GM21447 (cell line): ENCODE measurements around the gene PI4K2A.

Experiments used
- ATAC-seq: cut with Tn5 transposase; IDR thresholded peaks from one replicate; pipeline ENCODE4 v1.9.1; 2021; ENCODE audit not compliant: unreplicated experiment

The PI4K2A gene

DNA sequence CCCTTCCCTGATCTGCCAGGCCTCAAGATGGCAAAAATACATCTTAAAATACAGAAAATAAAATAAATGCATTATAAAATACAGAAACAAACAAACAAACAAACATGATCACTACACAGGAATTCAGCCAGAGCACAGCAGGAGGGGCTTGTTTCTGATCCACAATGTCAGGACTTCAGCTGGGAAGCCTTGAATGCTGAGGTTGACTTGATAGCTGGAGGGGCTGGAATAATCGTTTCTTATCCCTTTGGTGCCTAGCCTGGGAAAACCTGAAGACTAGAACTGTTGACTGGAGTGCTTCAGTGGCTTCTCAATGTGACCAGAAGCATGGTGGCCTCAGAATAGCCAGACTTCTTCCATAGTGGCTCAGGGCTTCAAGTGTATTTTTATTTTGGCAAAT, 63.9 kb downstream of the PI4K2A start:
- no peak for ATAC-seq

DNA sequence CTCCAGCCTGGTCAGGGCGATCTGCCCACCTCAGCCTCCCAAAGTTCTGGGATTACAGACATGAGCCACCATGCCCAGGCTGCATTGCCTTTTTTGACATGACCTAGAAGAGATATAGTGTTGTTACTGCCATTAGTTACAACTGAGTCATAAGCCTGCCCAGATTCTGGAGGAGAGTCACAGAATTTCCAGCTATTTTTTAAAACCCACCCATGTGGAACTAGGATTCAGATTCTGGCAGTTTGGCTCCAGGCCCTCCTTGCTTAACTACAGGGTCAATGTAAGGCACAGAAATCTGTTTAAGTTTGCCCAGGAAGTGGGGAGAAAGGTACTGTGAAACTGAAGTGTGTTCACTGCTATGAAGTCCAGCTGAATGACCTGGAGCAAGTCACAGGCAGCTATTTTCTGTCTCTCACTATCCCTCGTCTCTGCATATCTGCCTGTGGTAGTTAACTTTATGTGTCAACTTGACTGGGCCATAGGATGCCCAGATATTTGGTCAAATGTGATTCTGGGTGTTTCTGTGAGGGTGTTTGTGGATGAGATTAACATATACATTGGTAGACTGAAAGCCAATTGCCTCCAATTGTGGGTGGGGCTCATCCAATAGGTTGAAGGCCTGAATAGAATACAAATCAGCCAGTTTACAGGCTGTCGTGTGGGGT, 64.7 kb downstream of the PI4K2A start:
- no peak for ATAC-seq

DNA sequence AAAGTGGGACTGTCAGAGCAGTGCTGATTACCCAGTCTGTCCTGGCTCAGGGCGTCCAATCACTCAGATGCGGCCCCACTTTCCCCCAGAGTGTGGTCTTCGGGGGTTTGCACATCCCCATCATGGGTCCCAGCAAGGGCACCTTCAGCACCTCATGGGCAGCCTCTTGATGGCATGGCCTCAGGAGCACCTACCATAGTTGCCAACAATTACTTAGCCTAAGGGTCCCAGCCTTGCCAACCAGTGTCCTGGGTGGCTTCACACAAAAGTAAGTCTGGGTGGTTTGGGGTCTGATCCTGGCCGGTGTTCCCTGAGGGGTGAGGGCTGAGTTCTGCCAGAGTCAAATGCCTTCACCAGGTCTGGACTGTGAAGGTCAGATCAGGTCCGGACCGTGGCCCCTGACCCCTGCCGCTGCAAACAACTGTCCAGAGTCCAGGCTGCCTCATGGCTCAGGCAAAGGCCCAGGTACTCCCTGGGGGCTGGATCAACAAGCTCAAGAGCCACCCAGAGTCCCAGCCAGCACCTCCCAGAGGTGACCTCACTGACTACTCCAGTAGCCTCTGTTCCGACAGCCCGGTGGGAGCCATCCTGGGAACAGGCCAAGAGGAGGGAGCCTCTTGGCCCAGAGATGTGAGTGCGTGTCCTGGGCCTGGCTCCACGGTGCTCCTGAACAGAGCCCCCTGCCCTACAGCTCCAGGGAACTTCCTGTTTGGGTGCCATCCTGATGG, 66.8 kb downstream of the PI4K2A start:
- ATAC-seq = no peak

DNA sequence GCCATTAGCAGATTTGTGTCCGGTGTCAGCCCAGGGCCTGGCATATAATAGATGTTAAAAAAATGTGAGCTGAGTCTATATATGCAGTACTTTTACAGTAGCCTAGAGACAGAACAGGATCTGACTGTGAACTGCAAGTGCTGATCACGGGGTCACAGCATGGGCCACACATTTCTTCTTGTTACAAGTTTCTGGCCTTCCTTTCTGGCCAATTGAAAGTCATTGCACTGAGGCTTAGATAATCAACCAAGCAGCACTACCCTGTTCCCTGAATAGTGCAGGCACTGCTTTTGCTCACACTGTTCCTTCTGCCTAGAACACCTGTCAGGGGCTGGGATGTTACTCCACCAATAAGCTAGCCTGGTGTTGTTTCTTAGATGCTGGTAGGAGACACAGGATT, 67.7 kb downstream of the PI4K2A start:
- no peak for ATAC-seq

DNA sequence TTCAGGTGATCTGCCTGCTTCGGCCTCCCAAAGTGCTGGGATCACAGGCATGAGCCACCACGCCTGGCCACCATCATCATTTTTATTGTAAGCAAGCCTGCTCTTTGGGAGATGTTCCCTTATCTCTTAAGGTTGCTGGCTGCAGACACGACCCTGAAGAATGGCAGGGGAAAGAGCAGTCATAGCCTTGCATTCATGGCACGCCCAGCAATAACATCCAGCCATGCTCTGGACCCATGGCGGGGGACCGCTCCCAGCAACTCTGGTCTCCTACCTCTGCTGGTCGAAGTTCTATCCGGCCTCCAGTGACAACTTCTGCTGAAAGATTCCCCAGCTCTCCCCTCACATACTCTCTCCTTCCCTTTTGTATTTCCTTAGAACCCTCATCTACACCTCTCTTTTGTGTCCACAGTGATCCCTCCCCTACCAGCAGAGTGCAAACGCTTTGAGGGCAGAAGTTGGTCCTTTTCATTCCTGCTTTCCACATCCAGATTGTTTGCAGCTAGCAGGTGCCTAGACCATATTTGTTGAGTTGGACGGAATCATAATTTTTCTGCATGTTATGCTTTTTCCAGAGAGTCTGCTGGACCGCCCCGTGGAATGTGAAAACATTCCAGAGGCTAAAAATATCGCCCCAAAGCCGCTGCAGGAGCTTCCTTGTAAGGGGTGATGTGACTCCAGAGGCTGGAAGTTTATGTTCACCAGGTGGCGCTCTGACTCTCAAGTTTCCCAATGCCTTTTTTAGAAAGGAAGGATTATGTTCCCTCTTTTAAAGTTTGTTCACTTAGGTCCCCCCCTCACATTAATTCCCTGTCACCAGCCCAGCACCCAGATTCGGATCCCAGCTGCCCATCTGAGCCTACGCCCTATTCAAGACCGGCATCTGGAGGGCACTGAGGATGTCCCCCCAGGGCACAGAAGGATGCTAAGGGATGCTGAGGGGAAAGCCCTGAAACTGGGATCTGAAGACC, 68.8 kb downstream of the PI4K2A start:
- no peak for ATAC-seq

DNA sequence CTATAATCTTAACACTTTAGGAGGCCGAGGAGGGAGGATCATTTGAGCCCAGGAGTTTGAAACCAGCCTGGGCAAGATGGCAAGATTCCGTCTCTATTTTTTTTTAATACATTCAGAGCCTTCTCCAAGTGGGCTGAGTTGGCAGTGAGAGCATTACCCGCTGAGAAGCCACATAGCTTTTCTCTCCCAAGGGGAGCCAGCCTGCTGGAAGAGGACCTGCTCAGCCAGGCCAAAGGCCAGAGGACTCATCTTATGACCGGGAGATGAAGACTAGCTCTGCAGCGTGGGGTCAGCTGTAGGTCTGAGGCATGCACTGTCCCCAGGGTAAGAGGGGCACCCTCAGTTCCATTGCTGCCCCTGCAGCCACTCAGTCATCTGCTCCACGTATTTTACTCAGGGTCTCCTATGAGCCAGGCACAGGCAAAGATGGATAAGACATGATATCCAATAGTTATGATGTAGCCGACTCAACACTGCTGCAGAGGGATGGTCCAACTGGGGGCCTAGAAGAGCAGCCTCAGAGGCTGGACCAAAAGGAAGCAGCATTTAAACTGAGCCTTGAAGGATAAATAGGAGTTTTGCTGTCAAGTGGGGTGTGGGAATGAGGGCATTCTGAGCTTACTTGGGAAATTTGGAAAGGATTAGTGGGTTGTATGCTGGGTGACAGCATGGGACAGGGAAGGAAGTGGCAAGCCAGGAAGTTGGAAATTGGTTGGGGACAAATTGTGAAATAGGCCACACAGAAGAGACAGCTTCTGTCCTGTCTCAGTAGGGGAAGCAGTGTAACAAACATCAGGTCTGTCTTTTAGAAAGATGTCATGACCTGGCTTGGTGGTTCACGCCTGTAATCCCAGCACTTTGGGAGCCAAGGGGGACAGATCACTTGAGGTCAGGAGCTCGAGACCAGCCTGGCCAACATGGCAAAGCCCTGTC, 71.4 kb downstream of the PI4K2A start:
- ATAC-seq = no peak

DNA sequence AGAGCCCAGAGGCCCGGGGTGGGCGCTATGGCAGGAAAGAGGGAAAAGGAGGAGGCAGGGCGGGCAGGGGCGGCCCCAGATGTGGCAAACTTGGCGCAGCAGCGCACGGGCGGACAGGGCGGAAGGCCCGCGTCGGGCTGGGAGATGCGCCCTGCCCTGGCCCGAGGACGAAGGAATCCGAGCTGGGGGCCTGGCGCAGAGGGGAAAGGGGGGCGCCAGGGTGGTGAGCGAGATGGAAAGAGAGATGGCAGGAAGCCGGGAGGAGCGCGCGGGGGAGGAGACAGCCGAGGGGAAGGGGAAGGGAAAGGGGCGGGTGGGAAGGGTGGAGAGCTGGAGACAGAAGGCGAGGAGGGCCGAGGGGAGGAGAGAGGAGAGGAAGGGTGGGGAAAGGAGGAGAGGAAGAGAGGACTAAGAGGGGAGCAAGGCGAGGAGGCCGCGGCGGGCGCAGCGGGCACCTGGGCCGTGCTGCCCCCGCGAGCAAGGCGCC, 72.9 kb downstream of the PI4K2A start, which contains the start of gene MARVELD1:
Gene MARVELD1 (plus strand): TSS at position 392 of the 487 bp plus-strand sequence. CDS start 147 bp downstream, outside the sequence.
- ATAC-seq = no peak

DNA sequence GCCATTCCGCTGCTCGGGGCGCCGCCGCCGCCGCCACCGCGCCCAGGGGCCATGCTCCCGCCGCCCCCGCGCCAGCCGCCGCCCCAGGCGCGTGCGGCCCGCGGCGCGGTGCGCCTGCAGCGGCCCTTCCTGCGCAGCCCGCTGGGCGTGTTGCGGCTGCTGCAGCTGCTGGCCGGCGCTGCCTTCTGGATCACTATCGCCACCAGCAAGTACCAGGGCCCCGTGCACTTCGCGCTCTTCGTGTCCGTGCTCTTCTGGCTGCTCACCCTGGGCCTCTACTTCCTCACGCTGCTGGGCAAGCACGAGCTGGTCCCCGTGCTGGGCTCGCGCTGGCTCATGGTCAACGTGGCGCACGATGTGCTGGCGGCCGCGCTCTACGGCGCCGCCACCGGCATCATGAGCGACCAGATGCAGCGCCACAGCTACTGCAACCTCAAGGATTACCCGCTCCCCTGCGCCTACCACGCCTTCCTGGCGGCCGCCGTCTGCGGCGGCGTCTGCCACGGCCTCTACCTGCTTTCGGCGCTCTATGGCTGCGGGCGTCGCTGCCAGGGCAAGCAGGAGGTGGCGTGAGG, 73.4 kb downstream of the PI4K2A start:
- peak; percentile 78 for ATAC-seq

DNA sequence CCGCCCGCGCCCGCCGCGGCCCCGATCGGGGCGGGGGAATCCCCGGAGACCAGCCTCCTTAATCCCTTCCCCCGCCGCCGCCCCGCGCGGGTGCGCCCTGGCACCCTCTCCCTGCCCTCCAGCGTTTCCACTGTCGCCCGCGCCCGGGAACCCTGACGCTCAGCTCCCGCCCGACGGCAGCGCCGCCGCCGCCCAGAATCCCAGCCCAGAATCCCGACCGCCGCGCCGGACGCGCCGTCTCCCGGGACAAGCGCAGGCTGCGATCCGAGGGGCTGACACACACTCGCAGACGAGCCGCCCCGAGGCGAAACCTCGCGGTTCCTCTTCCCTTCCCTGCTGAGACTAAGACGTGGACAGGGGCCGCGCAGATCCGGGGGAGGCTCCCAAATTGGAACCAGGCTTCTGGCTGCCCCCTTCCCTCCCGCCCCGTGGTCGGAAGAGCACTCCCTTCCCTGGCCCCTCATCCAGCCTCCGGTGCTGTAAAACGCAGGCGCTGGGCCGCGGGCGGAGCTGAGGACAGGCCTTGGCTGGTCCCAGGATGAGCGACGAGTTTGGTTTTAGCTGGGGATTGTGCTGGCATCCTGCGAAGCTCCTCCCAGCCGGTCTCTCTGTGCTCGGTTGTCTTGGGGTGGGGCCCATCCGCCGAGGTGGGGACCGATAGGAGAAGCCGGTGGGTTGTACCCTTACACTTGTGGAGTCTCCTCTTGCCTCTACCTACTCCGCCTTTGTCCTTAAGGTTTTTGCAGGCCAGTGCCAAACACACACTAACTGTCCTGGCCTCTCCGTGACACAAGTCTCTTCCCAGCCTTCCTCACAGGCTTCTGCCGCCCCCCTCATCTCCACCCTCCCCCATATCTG, 74.2 kb downstream of the PI4K2A start:
- ATAC-seq = peak; percentile 33

DNA sequence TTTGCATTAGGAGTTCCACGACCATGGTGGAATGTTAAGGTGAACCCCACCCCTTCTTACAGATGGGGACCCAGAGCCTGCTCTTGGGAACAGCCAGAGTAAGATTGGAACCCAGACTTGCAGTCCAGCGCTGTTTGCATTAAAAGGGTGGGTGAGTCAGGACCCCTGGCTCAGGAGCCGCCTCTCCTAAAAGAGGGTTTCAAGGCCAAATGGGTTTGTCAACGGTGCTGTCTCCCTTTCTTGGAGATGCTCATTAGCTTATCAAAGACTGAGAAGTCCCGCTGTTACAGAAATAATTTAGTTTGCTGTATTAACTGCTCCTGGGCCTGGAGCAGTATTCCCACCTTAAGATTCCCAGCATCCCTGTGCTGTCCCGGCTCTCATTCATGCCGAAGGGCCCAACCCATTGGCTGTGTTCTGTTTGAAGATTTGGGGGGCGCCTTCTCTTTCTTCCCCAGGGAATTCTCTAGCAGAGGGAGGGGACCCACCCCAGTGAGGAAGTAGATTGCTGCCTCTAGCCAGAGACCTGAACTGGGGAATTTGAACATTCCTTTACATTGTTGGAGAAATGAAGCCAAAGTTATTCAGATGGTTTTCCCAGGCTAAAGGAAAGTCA, 74.9 kb downstream of the PI4K2A start:
- no peak for ATAC-seq

DNA sequence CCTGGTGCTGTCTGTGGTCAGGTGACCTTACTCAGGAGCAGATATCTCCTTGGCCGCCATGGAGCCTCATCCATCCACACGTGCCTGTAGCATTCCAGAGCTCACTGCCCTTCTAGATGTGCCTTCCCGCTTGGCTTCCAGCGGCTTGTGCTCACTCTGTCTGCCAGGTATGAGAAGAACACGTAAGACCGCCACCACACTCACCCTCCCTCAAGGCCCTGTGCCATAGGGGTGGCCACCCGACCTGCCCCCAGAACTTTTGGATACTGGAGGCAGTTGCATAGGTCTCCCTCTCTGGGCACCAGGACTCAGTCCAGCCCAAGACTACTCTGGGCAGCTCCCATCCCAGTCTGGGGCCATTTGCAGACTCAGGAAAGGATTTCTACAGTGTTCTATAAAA, 77.2 kb downstream of the PI4K2A start:
- no peak for ATAC-seq

DNA sequence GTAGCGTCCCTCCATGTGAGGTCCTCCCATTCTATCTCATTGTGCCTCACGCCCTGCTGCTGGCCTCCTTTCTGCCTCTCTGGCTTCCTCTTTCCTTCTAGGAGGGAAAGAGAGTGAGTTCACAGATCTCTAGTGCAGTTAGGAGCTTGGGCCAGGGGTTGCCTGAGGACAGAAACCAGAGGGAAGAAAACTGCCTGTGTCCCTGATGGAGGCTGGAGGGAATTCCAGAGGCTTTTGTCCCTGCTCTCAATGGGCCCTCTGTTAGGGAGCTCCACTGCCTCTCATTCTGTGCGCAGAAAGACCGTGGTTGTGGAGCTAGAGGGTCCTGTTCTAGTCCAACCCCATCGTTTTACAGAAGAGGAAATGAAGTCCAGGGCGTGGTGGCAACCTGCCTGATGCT, 77.7 kb downstream of the PI4K2A start:
- no peak for ATAC-seq

DNA sequence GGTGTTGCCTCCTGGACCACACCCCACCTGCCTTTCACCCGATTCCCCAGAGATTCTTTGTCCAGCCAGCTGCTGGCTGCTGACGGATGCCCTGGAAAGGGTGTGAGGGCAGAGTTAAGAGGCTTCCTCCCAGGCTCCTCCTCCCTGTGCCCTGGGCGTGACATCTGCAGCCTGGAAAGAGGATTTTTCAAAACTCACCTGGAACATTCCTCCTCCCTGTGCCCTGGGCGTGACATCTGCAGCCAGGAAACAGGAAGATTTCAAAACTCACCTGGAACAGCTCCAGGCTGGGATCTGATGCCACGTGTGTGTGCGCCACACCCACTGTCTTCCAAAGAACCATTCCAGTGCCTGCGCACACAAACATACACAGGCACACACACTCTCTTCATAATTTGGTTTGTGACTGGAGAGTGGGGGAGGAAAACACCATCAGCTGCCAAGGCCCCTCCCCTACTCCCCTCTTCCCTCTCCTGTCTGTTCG, 78.2 kb downstream of the PI4K2A start:
- no peak for ATAC-seq

DNA sequence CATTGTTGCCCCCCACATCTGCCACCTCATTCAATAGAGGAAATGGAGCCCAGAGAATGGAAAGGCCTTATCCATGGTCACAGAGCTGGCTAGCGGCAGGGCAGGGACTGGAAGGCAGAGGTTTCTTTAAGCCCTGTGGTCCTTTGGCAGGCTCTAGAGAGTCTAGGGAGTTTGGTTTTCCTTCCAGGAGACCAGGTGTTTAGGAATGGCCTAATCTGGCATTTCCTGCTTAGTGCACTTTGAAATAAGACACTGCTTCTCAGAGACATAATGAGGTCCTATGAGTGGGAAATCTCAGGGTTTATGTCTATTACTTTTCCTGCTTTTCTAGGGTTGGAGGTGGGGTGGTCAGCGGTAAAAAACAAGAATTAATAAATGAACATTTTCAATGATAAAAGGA, 79.1 kb downstream of the PI4K2A start:
- no peak for ATAC-seq

DNA sequence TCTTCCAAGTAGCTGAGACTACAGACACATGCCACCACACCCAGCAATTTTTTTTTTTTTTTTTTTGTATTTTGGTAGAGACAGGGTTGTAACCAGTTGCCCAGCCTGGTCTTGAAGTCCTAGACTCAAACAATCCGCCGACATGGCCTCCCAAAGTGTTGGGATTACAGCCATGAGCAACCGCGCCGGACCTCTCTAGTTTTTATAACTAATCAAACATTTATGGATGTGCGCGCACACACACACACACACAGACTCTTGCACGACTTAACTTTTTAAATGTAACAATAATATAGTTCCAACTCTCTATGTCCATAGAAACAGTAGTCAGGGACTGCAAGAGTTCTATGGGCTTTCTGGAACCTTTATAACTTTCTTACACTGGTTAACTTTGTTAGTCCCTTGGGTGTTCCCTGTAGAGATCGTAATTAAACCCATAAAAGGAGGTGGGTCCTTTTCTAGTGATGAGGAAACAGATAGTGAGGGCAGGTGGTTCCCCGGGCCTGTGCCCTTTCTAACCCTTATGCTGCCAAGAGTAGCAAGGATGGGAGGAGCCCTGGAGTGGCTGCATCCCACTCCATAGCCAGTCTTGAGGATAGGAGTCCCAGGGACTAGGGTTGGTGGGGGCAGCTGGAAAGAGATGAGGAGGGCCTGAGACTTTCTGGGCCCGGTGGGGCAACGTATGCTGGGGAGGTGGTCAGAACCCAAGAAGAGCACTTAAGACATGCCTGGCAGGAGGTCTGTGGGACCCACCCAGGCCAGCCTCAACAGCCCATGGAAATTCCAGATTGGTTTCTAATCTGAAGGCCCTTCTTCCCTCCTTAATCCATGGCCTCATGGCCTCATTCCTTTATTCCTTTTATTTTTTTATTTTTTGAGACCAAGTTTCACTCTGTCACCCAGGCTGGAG, 81.7 kb downstream of the PI4K2A start:
- ATAC-seq = no peak

DNA sequence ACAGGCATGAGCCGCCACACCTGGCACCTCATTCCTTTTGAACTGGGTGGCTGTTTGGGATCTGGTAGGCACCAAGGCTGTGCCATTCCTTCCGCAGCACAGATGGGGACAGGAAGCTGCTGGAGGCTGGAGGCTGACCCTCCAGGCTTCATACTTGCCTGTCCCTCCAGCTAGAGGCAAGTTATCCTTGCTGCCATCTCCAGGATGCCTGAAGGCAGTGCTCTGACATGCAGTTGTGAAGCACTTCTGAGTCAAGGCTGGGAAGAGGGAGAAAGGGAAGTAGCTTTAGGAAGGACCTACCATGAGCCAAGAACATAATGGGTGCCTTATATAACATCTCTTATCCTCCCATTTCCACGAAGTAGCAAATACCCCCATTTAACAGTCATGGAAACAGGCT, 82.5 kb downstream of the PI4K2A start:
- no peak for ATAC-seq

DNA sequence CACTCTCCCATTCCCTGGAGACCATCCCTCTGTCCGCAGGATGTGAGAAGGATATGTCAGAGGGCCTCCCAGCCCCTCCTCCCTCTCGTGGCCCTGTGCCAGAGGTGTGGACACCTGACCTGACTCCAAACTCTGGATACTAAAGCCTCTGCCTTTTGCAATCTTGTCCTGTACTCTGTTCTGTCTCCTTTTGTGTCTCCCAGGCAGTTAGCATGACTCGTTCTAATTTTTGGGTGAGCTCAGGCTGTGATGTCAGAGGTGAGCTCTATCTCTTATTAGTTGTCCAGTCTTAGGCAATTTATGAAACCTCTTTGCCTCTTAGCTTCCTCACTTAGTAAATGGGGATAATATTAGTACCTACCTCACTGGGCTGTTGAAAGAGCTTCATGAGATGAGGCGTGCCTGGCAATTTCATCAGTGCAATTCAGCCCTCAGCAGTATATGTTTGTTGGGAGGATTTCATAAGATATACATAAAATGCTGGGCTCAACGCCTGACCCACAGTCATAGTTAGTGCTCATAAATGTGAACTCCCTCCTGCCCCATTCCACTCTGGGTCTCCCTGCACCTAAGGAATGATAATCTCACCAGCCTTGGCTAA, 84.0 kb downstream of the PI4K2A start:
- ATAC-seq = no peak
